GM23338 (cell line): ENCODE data around the gene RHOH. TPM values are rescaled to one million over a fixed set of nuclear protein-coding genes. Genes with fewer than 3 reads are reported as not detected.

ENCODE experiments used
- ATAC-seq: fragments of 200-7000 bp; cut with Tn5 transposase; 3 replicates; pipeline ENCODE4 v1.9.1; 2020
- DNase-seq: peaks from one replicate; pipeline ENCODE4 v3.0.0-alpha.2; 2015; ENCODE audit warnings: low spot score
- H2AFZ ChIP-seq: fragments of 200-600 bp; sonication (generic); 2 replicates; pipeline ENCODE4 v1.8.0; 2016; ENCODE audit warnings: antibody characterized with exemption, mild to moderate bottlenecking, moderate library complexity
- H3F3A ChIP-seq: fragments of 200-600 bp; sonication (generic); replicated peaks from 2 replicates; pipeline ENCODE4 v1.8.0; 2017; ENCODE audit warnings: antibody characterized with exemption, mixed run types, low read depth
- H3K27ac ChIP-seq: fragments of 200-600 bp; sonication (generic); 2 replicates; pipeline ENCODE4 v1.6.1; 2016; ENCODE audit warnings: low read depth
- H3K27me3 ChIP-seq: fragments of 200-600 bp; sonication (generic); 2 replicates; pipeline ENCODE4 v1.8.0; 2016; ENCODE audit warnings: mild to moderate bottlenecking, mixed run types, moderate library complexity; ENCODE audit not compliant: insufficient read depth
- H3K36me3 ChIP-seq: fragments of 200-600 bp; sonication (generic); 2 replicates; pipeline ENCODE4 v1.8.0; 2016; ENCODE audit warnings: mild to moderate bottlenecking; ENCODE audit not compliant: insufficient read depth
- H3K4me1 ChIP-seq: fragments of 200-600 bp; sonication (generic); 2 replicates; pipeline ENCODE4 v1.8.0; 2016; ENCODE audit warnings: mild to moderate bottlenecking, moderate library complexity; ENCODE audit not compliant: insufficient read depth
- H3K4me2 ChIP-seq: fragments of 200-600 bp; sonication (generic); 2 replicates; pipeline ENCODE4 v1.7.1; 2017; ENCODE audit warnings: mixed run types
- H3K4me3 ChIP-seq: fragments of 200-600 bp; sonication (generic); 2 replicates; pipeline ENCODE4 v1.6.1; 2016; ENCODE audit warnings: mixed run types
- H3K79me2 ChIP-seq: fragments of 200-600 bp; sonication (generic); replicated peaks from 2 replicates; pipeline ENCODE4 v1.8.0; 2017; ENCODE audit warnings: mild to moderate bottlenecking; ENCODE audit not compliant: insufficient read depth
- H3K9me2 ChIP-seq: fragments of 200-600 bp; sonication (generic); 2 replicates; pipeline ENCODE4 v1.8.0; 2017; ENCODE audit not compliant: insufficient read depth
- H4K20me1 ChIP-seq: fragments of 200-600 bp; sonication (generic); replicated peaks from 2 replicates; pipeline ENCODE4 v1.8.0; 2017; ENCODE audit warnings: mild to moderate bottlenecking; ENCODE audit not compliant: insufficient read depth
- H3K27ac Mint-ChIP-seq: 2 replicates; pipeline ENCODE4 v1.8.0; 2020; ENCODE audit warnings: inconsistent platforms, mild to moderate bottlenecking, moderate library complexity, mixed read lengths
- H3K27me3 Mint-ChIP-seq: 3 replicates; pipeline ENCODE4 v1.8.0; 2022; ENCODE audit warnings: low read depth, mild to moderate bottlenecking, moderate library complexity, mixed read lengths, inconsistent platforms; ENCODE audit not compliant: insufficient read depth, poor library complexity
- H3K36me3 Mint-ChIP-seq: 3 replicates; pipeline ENCODE4 v1.8.0; 2021; ENCODE audit warnings: low read depth, mild to moderate bottlenecking, inconsistent platforms, moderate library complexity, mixed read lengths
- H3K4me1 Mint-ChIP-seq: 3 replicates; pipeline ENCODE4 v1.8.0; 2020; ENCODE audit warnings: mild to moderate bottlenecking, inconsistent platforms, mixed read lengths
- H3K4me3 Mint-ChIP-seq: 3 replicates; pipeline ENCODE4 v1.8.0; 2021; ENCODE audit warnings: moderate library complexity, mild to moderate bottlenecking, inconsistent platforms, mixed read lengths
- H3K9me3 Mint-ChIP-seq: 3 replicates; pipeline ENCODE4 v1.8.0; 2020; ENCODE audit warnings: moderate library complexity, mild to moderate bottlenecking, inconsistent platforms, mixed read lengths
- CREB1 ChIP-seq: fragments of 250-450 bp; sonication (Bioruptor Pico); IDR thresholded peaks from 2 replicates; pipeline ENCODE4 v1.5.0; 2020; ENCODE audit warnings: low read depth, mild to moderate bottlenecking, moderate library complexity
- CTCF ChIP-seq, 2 experiments: fragments of 200-600 bp in 1 of 2; sonication (generic) in 1 of 2; conservative IDR thresholded peaks; 2 replicates each; pipeline versions ENCODE4 v1.5.1 to v1.6.1; 2016 to 2017; ENCODE audit warnings: antibody characterized with exemption in 2 of 2, low read depth in 2 of 2, mild to moderate bottlenecking in 2 of 2, moderate library complexity in 1 of 2
- ETS1 ChIP-seq: IDR thresholded peaks from 2 replicates; pipeline ENCODE4 v1.6.1; 2016; ENCODE audit warnings: antibody characterized with exemption
- JUNB ChIP-seq: IDR thresholded peaks from one replicate; pipeline ENCODE4 v1.6.1; 2016; ENCODE audit warnings: antibody characterized with exemption; ENCODE audit not compliant: unreplicated experiment
- NANOG ChIP-seq: IDR thresholded peaks from 2 replicates; pipeline ENCODE4 v1.6.1; 2016; ENCODE audit warnings: antibody characterized with exemption, borderline replicate concordance
- REST ChIP-seq: IDR thresholded peaks from one replicate; pipeline ENCODE4 v1.6.1; 2018; ENCODE audit warnings: antibody characterized with exemption; ENCODE audit not compliant: unreplicated experiment
- STAT1 ChIP-seq: IDR thresholded peaks from one replicate; pipeline ENCODE4 v1.6.1; 2016; ENCODE audit warnings: antibody characterized with exemption; ENCODE audit not compliant: unreplicated experiment
- ZNF114 ChIP-seq: fragments of 250-450 bp; sonication (Bioruptor Pico); IDR thresholded peaks from 2 replicates; pipeline ENCODE4 v1.5.0; 2020; ENCODE audit warnings: mild to moderate bottlenecking, moderate library complexity
- ZNF331 ChIP-seq: fragments of 250-450 bp; sonication (Bioruptor Pico); IDR thresholded peaks from 2 replicates; pipeline ENCODE4 v1.5.0; 2020; ENCODE audit warnings: low read depth, mild to moderate bottlenecking, moderate library complexity
- polyA plus RNA-seq: library from polyadenylated mRNA; unstranded; fragments of >200 nt; fragmentation: Nextera tagmentation; extraction: Ambion mirVana; gene quantifications from 2 replicates; pipeline ENCODE4 v1.2.1, GENCODE V29; 2016
- total RNA-seq: library from RNA; depleted of rRNA; stranded (reverse); fragments of >200 nt; shearing (Covaris generic); gene quantifications from 2 replicates; pipeline ENCODE4 v1.2.3, GENCODE V29; 2014
- TF ChIP-seq, protein P1 (sequence below): fragments of 250-450 bp; sonication (Bioruptor Pico); IDR thresholded peaks from 2 replicates; pipeline ENCODE4 v1.5.0; 2020; ENCODE audit warnings: mild to moderate bottlenecking, moderate library complexity

RHOH gene
- total and polyA plus RNA-seq, 2 experiments from 2014 or later, result 2.2 to 3.7 TPM

GRCh38 chr4:40244606-40245005, 47.8 kb downstream of the RHOH start:
- no peak for ATAC-seq

More at GRCh38 chr4:40244606-40245005, 47.8 kb downstream of the RHOH start:
- H3K27ac ChIP-seq, result no peak overlapping the region
- no peak overlapping the region for H3K4me3 ChIP-seq
- H3K9me2 ChIP-seq, result 0 out of 2 replicates have a peak, but pooled peaks cover 4% of the 10 kb centered on the region
- peaks cover 9% of the 10 kb centered on the region for H3K4me1 Mint-ChIP-seq
- H3K4me3 Mint-ChIP-seq, result no peak overlapping the region
- H3K27ac Mint-ChIP-seq, result no peak overlapping the region
- H3K27me3 Mint-ChIP-seq, result peaks cover 7% of the 10 kb centered on the region
- H3K9me3 Mint-ChIP-seq, result no peaks in the 10 kb centered on the region
- H2AFZ ChIP-seq, result no peak overlapping the region
- peaks cover 9% of the 10 kb centered on the region for H3K4me1 ChIP-seq
- no peaks in the 10 kb centered on the region for H3F3A ChIP-seq
- TF ChIP-seq CREB1 (CRISPR knock-in tag) (no peak), NANOG (no peak), STAT1 (no peak), CTCF (conservative IDR thresholded peaks at IDR 0.05; ENCODE audit: low read depth in 2 of 2) (no peak), REST (no peak), ZNF331 (CRISPR knock-in tag) (no peak), ETS1 (no peak), JUNB (no peak), ZNF114 (no peak)
- TF ChIP-seq, protein P1, sequence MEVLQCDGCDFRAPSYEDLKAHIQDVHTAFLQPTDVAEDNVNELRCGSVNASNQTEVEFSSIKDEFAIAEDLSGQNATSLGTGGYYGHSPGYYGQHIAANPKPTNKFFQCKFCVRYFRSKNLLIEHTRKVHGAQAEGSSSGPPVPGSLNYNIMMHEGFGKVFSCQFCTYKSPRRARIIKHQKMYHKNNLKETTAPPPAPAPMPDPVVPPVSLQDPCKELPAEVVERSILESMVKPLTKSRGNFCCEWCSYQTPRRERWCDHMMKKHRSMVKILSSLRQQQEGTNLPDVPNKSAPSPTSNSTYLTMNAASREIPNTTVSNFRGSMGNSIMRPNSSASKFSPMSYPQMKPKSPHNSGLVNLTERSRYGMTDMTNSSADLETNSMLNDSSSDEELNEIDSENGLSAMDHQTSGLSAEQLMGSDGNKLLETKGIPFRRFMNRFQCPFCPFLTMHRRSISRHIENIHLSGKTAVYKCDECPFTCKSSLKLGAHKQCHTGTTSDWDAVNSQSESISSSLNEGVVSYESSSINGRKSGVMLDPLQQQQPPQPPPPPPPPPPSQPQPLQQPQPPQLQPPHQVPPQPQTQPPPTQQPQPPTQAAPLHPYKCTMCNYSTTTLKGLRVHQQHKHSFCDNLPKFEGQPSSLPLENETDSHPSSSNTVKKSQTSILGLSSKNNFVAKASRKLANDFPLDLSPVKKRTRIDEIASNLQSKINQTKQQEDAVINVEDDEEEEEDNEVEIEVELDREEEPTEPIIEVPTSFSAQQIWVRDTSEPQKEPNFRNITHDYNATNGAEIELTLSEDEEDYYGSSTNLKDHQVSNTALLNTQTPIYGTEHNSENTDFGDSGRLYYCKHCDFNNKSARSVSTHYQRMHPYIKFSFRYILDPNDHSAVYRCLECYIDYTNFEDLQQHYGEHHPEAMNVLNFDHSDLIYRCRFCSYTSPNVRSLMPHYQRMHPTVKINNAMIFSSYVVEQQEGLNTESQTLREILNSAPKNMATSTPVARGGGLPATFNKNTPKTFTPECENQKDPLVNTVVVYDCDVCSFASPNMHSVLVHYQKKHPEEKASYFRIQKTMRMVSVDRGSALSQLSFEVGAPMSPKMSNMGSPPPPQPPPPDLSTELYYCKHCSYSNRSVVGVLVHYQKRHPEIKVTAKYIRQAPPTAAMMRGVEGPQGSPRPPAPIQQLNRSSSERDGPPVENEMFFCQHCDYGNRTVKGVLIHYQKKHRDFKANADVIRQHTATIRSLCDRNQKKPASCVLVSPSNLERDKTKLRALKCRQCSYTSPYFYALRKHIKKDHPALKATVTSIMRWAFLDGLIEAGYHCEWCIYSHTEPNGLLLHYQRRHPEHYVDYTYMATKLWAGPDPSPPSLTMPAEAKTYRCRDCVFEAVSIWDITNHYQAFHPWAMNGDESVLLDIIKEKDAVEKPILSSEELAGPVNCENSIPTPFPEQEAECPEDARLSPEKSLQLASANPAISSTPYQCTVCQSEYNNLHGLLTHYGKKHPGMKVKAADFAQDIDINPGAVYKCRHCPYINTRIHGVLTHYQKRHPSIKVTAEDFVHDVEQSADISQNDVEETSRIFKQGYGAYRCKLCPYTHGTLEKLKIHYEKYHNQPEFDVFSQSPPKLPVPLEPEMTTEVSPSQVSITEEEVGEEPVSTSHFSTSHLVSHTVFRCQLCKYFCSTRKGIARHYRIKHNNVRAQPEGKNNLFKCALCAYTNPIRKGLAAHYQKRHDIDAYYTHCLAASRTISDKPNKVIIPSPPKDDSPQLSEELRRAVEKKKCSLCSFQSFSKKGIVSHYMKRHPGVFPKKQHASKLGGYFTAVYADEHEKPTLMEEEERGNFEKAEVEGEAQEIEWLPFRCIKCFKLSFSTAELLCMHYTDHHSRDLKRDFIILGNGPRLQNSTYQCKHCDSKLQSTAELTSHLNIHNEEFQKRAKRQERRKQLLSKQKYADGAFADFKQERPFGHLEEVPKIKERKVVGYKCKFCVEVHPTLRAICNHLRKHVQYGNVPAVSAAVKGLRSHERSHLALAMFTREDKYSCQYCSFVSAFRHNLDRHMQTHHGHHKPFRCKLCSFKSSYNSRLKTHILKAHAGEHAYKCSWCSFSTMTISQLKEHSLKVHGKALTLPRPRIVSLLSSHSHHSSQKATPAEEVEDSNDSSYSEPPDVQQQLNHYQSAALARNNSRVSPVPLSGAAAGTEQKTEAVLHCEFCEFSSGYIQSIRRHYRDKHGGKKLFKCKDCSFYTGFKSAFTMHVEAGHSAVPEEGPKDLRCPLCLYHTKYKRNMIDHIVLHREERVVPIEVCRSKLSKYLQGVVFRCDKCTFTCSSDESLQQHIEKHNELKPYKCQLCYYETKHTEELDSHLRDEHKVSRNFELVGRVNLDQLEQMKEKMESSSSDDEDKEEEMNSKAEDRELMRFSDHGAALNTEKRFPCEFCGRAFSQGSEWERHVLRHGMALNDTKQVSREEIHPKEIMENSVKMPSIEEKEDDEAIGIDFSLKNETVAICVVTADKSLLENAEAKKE (CRISPR knock-in tag), result no peak
- no peaks in the 10 kb centered on the region for H3K36me3 ChIP-seq
- H4K20me1 ChIP-seq, result no peaks in the 10 kb centered on the region
- no peak overlapping the region for H3K4me2 ChIP-seq
- DNase-seq, result no peak
- no peaks in the 10 kb centered on the region for H3K27me3 ChIP-seq
- H3K79me2 ChIP-seq, result no peaks in the 10 kb centered on the region
- H3K36me3 Mint-ChIP-seq, result peaks cover 12% of the 10 kb centered on the region
